HT1080 (cell line): Measurements from ENCODE around the gene PPFIA1. TPM values are rescaled to one million over a fixed set of nuclear protein-coding genes. Genes with fewer than 3 reads are reported as not detected.

Source experiments
- DNase-seq: peaks from one replicate; pipeline ENCODE4 v3.0.0-alpha.2; 2015; ENCODE audit warnings: low read depth
- small RNA-seq: library from RNA; depleted of rRNA; stranded (forward); fragments of <200 nt; gene quantifications from one replicate; pipeline ENCODE3, GENCODE V24; 2014
- total RNA-seq: library from RNA; depleted of rRNA; stranded (reverse); fragments of >200 nt; shearing (Covaris generic); gene quantifications from 2 replicates; pipeline ENCODE4 v1.2.3, GENCODE V29; 2014; rRNA removed

Gene PPFIA1
- total RNA-seq, 1 experiment from 2014 or later: 27.7 TPM

DNA sequence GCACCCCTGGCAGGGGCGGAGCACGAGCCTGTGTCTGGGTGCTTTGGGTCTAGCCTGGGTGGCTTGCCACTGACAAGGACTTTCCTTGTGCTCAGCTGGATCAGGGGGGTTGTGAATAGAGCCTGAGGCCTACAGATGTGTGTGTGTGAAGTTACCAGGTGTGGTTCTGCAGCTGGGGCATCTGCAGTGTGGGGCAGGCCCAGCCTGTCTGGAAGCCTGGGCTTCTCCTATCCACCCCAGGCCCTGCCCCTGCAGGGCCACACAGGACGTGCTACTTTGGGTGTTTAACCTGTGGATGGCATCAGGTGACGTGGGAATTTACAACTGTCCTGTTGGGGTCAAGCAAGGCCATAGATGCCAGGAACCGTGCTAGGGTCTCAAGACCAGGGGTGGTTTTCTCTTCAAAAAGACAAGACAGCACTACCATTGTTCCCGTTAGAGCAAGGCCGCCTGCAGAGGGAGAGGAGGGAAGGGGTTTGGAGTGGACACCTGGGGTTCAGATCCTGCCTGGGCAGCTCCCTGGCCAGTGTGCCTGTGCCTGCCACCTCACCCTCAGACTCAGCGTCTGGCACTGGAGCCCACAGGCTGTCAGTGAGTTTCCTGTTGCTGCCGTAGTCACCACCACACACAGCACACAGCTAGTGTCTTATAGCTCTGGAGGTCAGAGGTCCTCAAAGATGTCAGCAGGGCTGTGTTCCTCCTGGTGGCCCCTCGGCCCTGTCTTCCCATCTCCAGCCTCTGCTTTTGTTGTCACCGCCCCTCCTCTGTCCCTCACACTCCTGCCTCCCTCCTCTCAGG lies 159.4 kb downstream of the PPFIA1 start:
- no peak for DNase-seq

- DNase-seq: no peak
These were observed 160.4 kb downstream of the PPFIA1 start for GRCh38 chr11:70430671-70431574.

GRCh38 chr11:70431611-70432010 lies 161.1 kb downstream of the PPFIA1 start:
- no peak for DNase-seq

- no peak for DNase-seq
These were observed 161.6 kb downstream of the PPFIA1 start for GRCh38 chr11:70432065-70432464.

DNA sequence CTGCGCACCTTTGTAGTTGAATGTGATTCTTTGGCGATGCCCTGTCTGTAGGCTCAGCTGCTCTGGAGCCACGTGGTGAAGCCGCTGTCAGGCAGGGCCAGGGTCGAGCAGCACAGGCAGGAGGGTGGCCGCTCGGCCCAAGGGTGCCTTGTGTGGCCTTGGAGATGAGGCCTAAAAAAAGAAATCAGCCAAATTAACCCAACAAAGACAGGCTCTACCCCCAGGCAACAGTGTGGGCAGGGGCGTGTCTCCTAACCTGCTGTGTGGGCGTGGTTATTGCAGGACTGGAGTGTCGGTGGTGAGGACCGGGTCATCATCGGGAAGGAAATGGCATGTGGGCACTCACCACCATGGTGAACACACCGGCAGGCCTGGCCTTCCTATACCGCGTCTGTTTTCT lies 162.1 kb downstream of the PPFIA1 start:
- DNase-seq: no peak

DNA sequence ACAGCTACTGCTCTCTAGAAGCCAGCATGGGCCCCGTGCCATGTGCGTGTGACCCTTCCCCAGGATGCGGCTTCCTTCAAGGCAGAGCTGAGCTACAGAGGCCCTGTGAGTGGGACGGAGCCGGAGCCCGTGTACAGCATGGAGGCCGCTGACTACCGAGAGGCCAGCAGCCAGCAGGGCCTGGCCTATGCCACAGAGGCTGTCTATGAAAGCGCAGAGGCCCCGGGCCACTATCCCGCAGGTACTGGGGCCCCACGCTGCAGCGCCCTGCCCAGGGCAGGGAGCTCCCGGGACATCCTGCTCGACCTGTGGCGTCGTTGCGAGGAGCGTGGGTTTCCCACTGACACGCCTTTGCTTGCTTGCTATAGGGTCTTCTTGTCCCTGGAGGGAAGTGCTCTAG lies 162.5 kb downstream of the PPFIA1 start:
- no peak for DNase-seq

DNA sequence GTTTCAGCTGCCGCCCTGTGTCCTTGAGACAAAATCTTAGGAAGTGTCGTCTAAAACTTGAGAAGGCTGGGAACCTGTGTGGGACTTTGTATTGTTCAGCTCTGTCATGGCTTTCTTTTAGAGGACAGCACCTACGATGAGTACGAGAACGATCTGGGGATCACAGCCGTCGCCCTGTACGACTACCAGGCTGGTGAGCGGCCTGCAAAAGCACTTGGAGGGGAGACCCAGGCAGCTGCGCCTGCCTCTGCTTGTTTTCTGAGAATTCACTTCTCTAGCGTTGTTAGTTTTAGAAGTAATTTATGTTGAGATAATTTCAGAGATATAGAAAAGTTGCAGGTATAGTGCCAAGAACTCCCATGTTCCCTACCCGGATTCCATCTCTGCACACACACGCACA lies 163.0 kb downstream of the PPFIA1 start:
- DNase-seq: no peak

Small RNA genes lying within 50 kb of the gene (small RNA-seq; reads per million reads assigned to genes)
- gene MIR548K: 1.3 reads per million, percentile 77 among the genes with 10 or more reads in this experiment

Other genes starting within 250 kb of the PPFIA1 start
- 0.13 and 0.26 TPM in 2 replicates for gene ANO1, start 192.4 kb upstream of the PPFIA1 start, total RNA-seq
- gene FADD, start 67.4 kb upstream of the PPFIA1 start, total RNA-seq: 67.1 and 81.0 TPM in 2 replicates
- gene CTTN, start 127.8 kb downstream of the PPFIA1 start, total RNA-seq: 154 and 179 TPM in 2 replicates